ENCODE measurements around the gene NOC2L. TPM values are rescaled to one million over a fixed set of nuclear protein-coding genes. Genes with fewer than 3 reads are reported as not detected.
A peak's percentile ranks its signal among the peaks of the same experiment; 100 is the strongest.

Gene NOC2L
- total and polyA plus RNA-seq, 7 experiments from 2014 or later = 46.6 to 88.3 (median 67.9) TPM

DNA sequence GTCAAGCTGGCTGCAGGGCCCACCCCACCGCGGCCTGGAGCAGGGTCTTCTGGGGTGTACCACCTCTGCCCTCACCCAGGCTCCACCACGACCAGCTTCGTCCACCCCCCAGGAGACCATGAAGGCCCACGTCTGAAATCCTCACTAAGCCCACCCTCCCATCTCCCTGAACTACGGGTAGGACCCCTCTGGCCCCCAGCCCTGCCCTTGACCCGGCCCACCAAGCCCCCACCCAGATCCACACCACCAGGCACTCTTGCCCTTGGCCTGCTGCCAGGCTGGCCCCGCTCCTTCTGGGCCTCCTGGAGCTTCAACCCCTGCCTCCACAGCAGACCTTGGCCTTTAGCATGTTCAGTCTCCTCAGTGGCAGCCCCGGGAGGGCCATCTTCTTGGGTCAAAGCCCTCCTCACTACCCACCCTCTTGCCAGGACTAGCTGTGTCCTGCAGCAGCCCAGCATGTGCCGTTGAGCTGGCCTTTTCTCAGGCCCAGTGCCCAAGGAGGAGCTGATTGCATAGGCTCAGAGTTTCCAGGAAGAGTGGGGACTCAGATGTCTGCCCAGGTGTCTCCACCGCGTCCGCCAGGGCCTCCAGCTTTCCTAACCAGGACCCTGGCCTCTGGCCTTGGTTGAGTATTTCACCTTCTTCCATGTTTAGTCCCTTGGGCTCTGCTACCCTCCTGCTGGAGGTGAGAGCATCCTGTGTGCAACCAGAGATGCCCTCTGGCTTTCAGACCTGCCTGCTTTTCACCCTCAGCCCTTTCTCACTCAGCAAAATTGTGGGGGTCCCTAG, 53.1 kb downstream of the NOC2L start:
- Mint-ChIP-seq H3K27me3 (peaks cover 21 to 46% (median 33%) of the 10 kb centered on the region in 5 donors), H3K27ac (peak overlapping the region in 1 of 9 donors; percentile 51), H3K36me3 (no peaks in the 10 kb centered on the region), H3K4me1 (peaks cover 4 to 10% (median 7%) of the 10 kb centered on the region in 7 donors), H3K4me3 (peak overlapping the region in 8 of 10 donors; percentile 16 to 84 (median 70)), H3K9me3 (peaks cover 0 to 5% (median 0%) of the 10 kb centered on the region in 11 donors)
- Histone ChIP-seq H3K9me3 (ENCODE audit: control insufficient read depth in 2 of 3, low read length in 3 of 3) (no peaks in the 10 kb centered on the region), H3K4me1 (ENCODE audit: control insufficient read depth in 2 of 2, insufficient read depth in 2 of 2, low read length in 2 of 2) (peaks cover 0 to 8% of the 10 kb centered on the region in 2 donors), H3K27ac (ENCODE audit: low read depth, low read length) (no peak overlapping the region), H3K27me3 (ENCODE audit: control insufficient read depth in 2 of 2, insufficient read depth in 2 of 2, low read length in 2 of 2) (peaks cover 0 to 3% of the 10 kb centered on the region in 2 donors), H3K4me3 (ENCODE audit: low read length) (no peak overlapping the region), H3K36me3 (ENCODE audit: control insufficient read depth in 2 of 3, insufficient read depth in 3 of 3, low read length in 3 of 3) (no peaks in the 10 kb centered on the region)
- intact Hi-C loops (cut with micrococcal nuclease) = loop anchor here in 1 of 2 donors (1.0 kb wide), 1 partner anchor 70 kb away; no protein-coding TSS in a partner anchor
- no peak for ATAC-seq
- CTCF ChIA-PET = interaction anchor here (1.6 to 2.9 kb wide), 3 partner anchors 14 to 70 kb away, joined by 3 to 17 read pairs (median 4); no protein-coding TSS in a partner anchor
- POLR2A ChIA-PET = no interaction called here
- DNase-seq = no peak

DNA sequence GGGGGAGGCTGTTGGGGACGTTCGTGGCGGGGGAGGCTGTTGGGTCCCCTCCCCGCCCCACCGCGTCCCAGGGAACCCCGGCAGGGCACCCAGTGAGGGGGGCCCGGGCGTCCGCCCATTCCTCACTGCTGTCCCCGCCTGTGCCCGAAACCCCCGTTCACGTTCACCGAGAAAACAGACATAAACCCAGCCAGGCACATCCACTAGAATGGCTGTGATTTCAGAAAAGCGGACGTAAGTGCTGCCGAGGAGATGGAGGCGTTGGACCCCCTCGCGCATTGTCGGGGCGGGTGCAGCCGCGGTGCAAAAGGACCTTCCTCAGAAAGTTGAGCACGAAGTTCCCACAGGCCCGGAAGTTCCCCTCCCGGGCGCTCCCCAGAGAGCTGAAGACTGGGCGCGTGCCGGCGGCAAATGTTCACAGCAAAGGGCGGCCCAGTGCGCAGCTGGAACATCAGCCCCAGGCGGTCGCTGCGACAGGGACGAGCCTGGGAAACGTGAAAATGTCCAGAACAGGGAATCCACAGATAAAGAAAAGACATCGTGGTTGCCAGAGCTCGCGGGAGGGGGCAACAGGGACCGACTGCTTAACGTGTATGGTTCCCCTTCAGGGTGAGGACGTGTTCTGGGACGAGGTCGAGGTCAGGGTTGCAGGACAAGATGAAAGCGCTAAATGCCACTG, 53.8 kb downstream of the NOC2L start:
- H3K9me3 Mint-ChIP-seq = peaks cover 0 to 4% (median 0%) of the 10 kb centered on the region in 11 donors
- H3K27ac ChIP-seq (ENCODE audit: low read depth, low read length) = no peak overlapping the region
- H3K9me3 ChIP-seq (ENCODE audit: control insufficient read depth in 2 of 3, low read length in 3 of 3) = no peaks in the 10 kb centered on the region
- H3K4me1 Mint-ChIP-seq = peaks cover 4 to 10% (median 7%) of the 10 kb centered on the region in 7 donors
- intact Hi-C loops (cut with micrococcal nuclease) = loop anchor here in 1 of 2 donors (1.0 kb wide), 1 partner anchor 71 kb away; no protein-coding TSS in a partner anchor
- peak in 1 of 9 donors; percentile 35 for DNase-seq
- ChIA-PET POLR2A (no interaction called here), CTCF (interaction anchor here (1.6 to 2.9 kb wide), 3 partner anchors 14 to 71 kb away, joined by 3 to 17 read pairs (median 4); no protein-coding TSS in a partner anchor)
- H3K27ac Mint-ChIP-seq = peak overlapping the region in 3 of 9 donors; percentile 14 to 25 (median 21)
- H3K27me3 ChIP-seq (ENCODE audit: control insufficient read depth in 2 of 2, insufficient read depth in 2 of 2, low read length in 2 of 2) = peaks cover 0 to 3% of the 10 kb centered on the region in 2 donors
- no peaks in the 10 kb centered on the region for H3K36me3 ChIP-seq (ENCODE audit: control insufficient read depth in 2 of 3, insufficient read depth in 3 of 3, low read length in 3 of 3)
- no peaks in the 10 kb centered on the region for H3K36me3 Mint-ChIP-seq
- H3K4me3 ChIP-seq (ENCODE audit: low read length) = peak overlapping the region; percentile 27
- peak overlapping the region; percentile 63 to 84 (median 72) for H3K4me3 Mint-ChIP-seq
- peaks cover 16 to 44% (median 32%) of the 10 kb centered on the region in 5 donors for H3K27me3 Mint-ChIP-seq
- no peak for ATAC-seq
- H3K4me1 ChIP-seq (ENCODE audit: control insufficient read depth in 2 of 2, insufficient read depth in 2 of 2, low read length in 2 of 2) = peaks cover 0 to 8% of the 10 kb centered on the region in 2 donors

DNA sequence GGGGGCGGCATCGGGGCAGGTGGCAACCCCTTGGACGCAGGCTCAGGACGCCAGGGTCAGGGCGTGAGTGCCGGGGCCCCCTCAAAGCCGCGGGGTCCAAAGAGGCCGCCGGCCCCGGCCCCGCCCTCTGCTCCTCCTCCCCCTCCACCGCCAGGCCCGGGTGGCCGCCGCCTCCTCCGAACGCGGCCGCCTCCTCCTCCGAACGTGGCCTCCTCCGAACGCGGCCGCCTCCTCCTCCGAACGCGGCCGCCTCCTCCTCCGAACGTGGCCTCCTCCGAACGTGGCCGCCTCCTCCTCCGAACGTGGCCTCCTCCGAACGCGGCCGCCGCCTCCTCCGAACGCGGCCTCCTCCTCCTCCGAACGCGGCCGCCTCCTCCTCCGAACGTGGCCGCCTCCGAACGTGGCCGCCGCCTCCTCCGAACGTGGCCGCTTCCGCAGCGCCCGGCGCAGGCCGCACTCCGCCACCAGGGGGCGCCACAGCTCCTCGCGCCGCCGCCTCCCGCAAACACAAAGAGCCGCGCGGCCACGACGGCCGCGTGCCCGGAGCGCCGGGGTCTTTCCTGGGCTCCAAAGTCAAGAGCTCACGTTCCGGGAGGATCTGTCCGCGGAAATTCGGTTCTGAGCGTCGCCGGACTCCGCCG, 54.6 kb downstream of the NOC2L start:
- peak overlapping the region in 2 of 9 donors; percentile 14 to 87 for H3K27ac Mint-ChIP-seq
- ChIA-PET CTCF (interaction anchor here (1.6 to 2.9 kb wide), 2 partner anchors 15 to 72 kb away, joined by 3 to 17 read pairs; no protein-coding TSS in a partner anchor), POLR2A (no interaction called here)

DNA sequence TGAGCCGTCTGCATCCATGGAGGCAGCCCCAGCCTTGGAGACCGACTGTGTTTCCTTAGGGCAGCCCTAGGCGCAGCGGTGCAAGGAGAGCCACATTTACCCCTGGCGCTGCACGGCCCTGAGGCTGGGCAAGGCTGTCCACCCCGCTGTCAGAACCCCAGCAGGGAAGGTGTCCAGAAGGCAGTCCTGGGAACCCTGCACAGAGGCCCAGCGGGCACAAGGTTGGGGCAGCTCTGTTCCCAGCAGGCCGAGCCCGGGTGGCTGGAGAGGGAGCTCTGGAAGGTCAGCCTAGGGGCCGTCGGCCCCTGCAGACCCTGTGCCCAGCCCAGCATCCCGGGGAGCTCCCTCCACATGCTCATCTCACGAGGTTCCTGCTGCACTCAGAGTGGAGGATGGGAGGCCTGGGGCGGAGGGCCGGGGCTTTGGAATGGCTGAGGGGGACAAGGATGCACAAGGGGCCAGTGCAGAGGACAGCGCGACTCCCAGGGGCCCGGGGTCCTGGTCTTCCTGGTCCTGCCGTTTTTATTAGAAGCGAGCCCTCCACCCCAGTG, 55.3 kb downstream of the NOC2L start:
- Mint-ChIP-seq H3K27me3 (peaks cover 16 to 47% (median 35%) of the 10 kb centered on the region in 5 donors), H3K4me1 (peaks cover 5 to 18% (median 7%) of the 10 kb centered on the region in 7 donors), H3K27ac (peak overlapping the region in 1 of 9 donors; percentile 43), H3K9me3 (peaks cover 0 to 4% (median 0%) of the 10 kb centered on the region in 11 donors), H3K4me3 (peak overlapping the region; percentile 11 to 73 (median 38)), H3K36me3 (no peaks in the 10 kb centered on the region)
- H3K27me3 ChIP-seq (ENCODE audit: control insufficient read depth in 2 of 2, insufficient read depth in 2 of 2, low read length in 2 of 2) = peaks cover 0 to 3% of the 10 kb centered on the region in 2 donors
- POLR2A ChIA-PET = no interaction called here
- intact Hi-C loops (cut with micrococcal nuclease) = loop anchor here in 1 of 2 donors (1.0 kb wide), 1 partner anchor 73 kb away; no protein-coding TSS in a partner anchor
- DNase-seq (no peak), ATAC-seq (no peak)
- H3K36me3 ChIP-seq (ENCODE audit: control insufficient read depth in 2 of 3, insufficient read depth in 3 of 3, low read length in 3 of 3) = no peaks in the 10 kb centered on the region
- CTCF ChIA-PET = interaction anchor here (0.8 kb wide), 1 partner anchor 72 kb away, joined by 3 read pairs; no protein-coding TSS in a partner anchor
- no peak overlapping the region for H3K4me3 ChIP-seq (ENCODE audit: low read length)
- no peak overlapping the region for H3K27ac ChIP-seq (ENCODE audit: low read depth, low read length)
- peaks cover 0 to 8% of the 10 kb centered on the region in 2 donors for H3K4me1 ChIP-seq (ENCODE audit: control insufficient read depth in 2 of 2, insufficient read depth in 2 of 2, low read length in 2 of 2)
- H3K9me3 ChIP-seq (ENCODE audit: control insufficient read depth in 2 of 3, low read length in 3 of 3) = no peaks in the 10 kb centered on the region

More for the DNA sequence above, 54.6 kb downstream of the NOC2L start:
- Mint-ChIP-seq H3K4me1 (peaks cover 4 to 14% (median 7%) of the 10 kb centered on the region in 7 donors), H3K9me3 (peaks cover 0 to 4% (median 0%) of the 10 kb centered on the region in 11 donors), H3K4me3 (peak overlapping the region in 9 of 10 donors; percentile 53 to 81 (median 71)), H3K36me3 (no peaks in the 10 kb centered on the region), H3K27me3 (peaks cover 16 to 47% (median 35%) of the 10 kb centered on the region in 5 donors)
- ATAC-seq = peak; percentile 94
- H3K9me3 ChIP-seq (ENCODE audit: control insufficient read depth in 2 of 3, low read length in 3 of 3) = no peaks in the 10 kb centered on the region
- H3K36me3 ChIP-seq (ENCODE audit: control insufficient read depth in 2 of 3, insufficient read depth in 3 of 3, low read length in 3 of 3) = no peaks in the 10 kb centered on the region
- H3K27ac ChIP-seq (ENCODE audit: low read depth, low read length) = no peak overlapping the region
- no peak overlapping the region for H3K4me3 ChIP-seq (ENCODE audit: low read length)
- DNase-seq = peak; percentile 77 to 93 (median 89)
- H3K27me3 ChIP-seq (ENCODE audit: control insufficient read depth in 2 of 2, insufficient read depth in 2 of 2, low read length in 2 of 2) = peaks cover 0 to 3% of the 10 kb centered on the region in 2 donors
- intact Hi-C loops (cut with micrococcal nuclease) = loop anchor here in 1 of 2 donors (1.0 kb wide), 1 partner anchor 72 kb away; no protein-coding TSS in a partner anchor
- peaks cover 0 to 8% of the 10 kb centered on the region in 2 donors for H3K4me1 ChIP-seq (ENCODE audit: control insufficient read depth in 2 of 2, insufficient read depth in 2 of 2, low read length in 2 of 2)

DNA sequence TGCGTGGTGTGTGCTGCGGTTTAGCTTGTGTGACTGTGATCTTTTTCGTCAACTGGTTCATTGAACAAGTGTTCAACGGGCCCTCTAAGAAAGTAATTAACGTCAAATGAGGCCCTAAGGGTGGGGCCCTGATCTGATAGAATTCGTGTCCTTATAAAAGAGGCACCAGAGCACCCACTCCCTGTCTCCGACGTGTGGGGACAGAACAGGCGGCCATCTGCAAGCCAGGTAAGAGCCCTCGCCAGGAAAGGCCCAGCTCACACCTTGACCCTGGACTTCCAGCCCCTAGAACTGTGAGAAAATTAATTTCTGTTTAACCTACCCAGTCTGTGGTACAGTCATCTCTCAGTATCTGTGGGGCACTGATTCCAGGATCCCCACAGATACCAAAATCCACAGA, 55.8 kb downstream of the NOC2L start:
- POLR2A ChIA-PET = no interaction called here
- intact Hi-C loops (cut with micrococcal nuclease) = no loop called here
- H3K27me3 Mint-ChIP-seq = peaks cover 21 to 52% (median 39%) of the 10 kb centered on the region in 5 donors

More for the DNA sequence above, 55.8 kb downstream of the NOC2L start:
- peak overlapping the region; percentile 11 to 73 (median 44) for H3K4me3 Mint-ChIP-seq
- DNase-seq = no peak
- peaks cover 0 to 13% of the 10 kb centered on the region in 2 donors for H3K4me1 ChIP-seq (ENCODE audit: control insufficient read depth in 2 of 2, insufficient read depth in 2 of 2, low read length in 2 of 2)
- CTCF ChIA-PET = interaction anchor here (0.8 kb wide), 1 partner anchor 73 kb away, joined by 3 read pairs; no protein-coding TSS in a partner anchor
- H3K27me3 ChIP-seq (ENCODE audit: control insufficient read depth in 2 of 2, insufficient read depth in 2 of 2, low read length in 2 of 2) = peaks cover 0 to 3% of the 10 kb centered on the region in 2 donors
- no peak overlapping the region for H3K27ac ChIP-seq (ENCODE audit: low read depth, low read length)
- peak overlapping the region in 2 of 9 donors; percentile 8 to 43 for H3K27ac Mint-ChIP-seq
- peaks cover 0 to 4% (median 0%) of the 10 kb centered on the region in 3 experiments for H3K9me3 ChIP-seq (ENCODE audit: control insufficient read depth in 2 of 3, low read length in 3 of 3)
- ATAC-seq = no peak
- no peaks in the 10 kb centered on the region for H3K36me3 ChIP-seq (ENCODE audit: control insufficient read depth in 2 of 3, insufficient read depth in 3 of 3, low read length in 3 of 3)
- H3K36me3 Mint-ChIP-seq = peaks cover 0 to 4% (median 0%) of the 10 kb centered on the region in 5 donors
- H3K4me1 Mint-ChIP-seq = peaks cover 9 to 23% (median 11%) of the 10 kb centered on the region in 7 donors
- peaks cover 0 to 8% (median 4%) of the 10 kb centered on the region in 11 donors for H3K9me3 Mint-ChIP-seq
- H3K4me3 ChIP-seq (ENCODE audit: low read length) = no peak overlapping the region
